HG02798 (cell line): ENCODE data around the gene KIAA0232.
"Not testable (repeated sequence)": the region's sequence is repeated elsewhere in the genome, so short reads cannot be mapped to it uniquely, and the experiment has no call there.

Source experiments
- ATAC-seq: cut with Tn5 transposase; IDR thresholded peaks from one replicate; pipeline ENCODE4 v1.9.1; 2021; ENCODE audit warnings: mild to moderate bottlenecking; ENCODE audit not compliant: unreplicated experiment, poor library complexity

The KIAA0232 gene

DNA sequence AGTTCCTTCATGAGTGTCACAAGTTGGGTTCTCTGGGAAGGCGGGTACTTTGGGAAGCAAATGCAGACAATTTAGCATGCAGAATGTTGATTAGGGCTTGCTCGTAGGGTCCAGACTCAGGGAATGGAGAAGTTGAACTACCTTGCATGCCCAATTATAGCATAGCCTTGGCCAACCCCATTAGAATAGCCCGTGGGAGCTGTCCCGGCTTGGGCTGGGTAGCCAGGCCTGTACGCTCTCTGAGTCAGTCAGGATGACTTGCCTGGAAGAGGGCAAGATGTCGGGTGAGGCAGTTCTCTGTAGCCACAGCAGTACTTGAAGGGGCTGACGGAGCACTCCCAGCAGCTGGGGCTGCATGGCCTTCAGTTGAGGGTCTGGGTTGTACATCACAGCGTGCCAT lies 19.5 kb downstream of the KIAA0232 start:
- ATAC-seq, result no peak

DNA sequence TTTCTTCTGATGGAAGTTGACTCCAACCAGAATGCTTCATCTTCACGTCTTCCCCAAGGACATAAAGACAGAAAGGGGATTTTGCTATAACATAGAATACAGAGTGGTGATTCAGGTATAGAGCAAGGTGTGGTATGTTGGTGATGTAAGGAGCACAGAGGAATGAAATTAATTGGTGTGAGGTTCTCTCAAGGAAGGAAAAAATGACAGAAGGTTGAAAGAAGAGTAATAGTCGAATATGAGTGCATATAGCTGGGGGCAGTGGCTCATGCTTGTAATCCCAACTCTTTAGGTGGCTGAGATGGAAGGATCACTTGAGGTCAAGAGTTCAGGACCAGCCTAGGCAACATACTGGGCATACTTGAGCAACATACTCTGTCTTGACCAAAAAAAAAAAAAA lies 20.1 kb downstream of the KIAA0232 start:
- no peak for ATAC-seq

DNA sequence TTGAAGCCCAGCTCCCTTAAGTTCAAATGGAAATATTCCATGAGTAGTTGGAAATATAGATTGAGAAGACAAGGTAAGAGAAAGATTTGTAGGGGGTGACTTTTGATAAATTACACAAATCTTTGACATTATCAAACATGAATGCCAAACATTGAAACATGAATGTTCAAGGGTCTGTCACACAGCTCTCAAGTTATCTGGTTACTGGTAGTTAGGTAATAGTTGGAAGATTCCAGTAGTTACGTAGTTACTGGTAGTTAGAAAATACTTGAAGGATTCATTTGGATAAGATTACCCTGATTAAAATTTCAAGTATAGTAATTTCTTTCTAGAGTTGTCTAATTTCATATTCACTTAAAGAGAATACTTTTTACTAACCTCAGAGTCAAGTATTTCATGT lies 20.7 kb downstream of the KIAA0232 start:
- no peak for ATAC-seq

DNA sequence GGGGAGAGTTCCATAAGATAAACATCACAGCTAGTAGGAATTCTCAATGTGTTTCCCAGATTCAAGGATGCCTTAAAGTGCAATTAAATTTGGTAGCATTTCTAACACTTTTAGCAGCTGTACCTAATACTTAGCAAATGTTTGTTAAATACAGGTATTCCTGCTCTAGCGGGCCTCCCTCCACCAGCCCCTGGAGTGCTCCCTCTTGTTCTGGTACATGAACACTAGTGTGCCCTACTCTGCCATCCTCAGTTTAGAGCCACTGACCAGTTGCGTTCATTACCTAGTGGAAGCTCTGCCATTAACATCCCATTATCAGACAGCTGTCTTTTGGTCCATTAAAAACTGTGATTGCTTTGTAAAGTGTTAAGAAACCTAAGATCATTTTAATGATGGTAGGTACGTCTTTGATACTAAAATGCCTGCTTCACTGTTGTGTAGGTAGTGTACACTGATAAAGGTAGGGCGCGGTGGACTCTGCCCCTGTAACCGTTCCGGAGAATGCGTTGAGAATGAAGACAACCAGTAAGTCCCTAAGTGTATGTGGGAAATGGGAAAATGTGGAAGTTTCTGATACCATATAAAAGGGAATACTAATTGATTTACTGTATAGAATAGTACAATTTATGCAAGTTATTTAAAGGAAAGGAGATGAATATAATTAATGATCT lies 21.7 kb downstream of the KIAA0232 start:
- no peak for ATAC-seq

DNA sequence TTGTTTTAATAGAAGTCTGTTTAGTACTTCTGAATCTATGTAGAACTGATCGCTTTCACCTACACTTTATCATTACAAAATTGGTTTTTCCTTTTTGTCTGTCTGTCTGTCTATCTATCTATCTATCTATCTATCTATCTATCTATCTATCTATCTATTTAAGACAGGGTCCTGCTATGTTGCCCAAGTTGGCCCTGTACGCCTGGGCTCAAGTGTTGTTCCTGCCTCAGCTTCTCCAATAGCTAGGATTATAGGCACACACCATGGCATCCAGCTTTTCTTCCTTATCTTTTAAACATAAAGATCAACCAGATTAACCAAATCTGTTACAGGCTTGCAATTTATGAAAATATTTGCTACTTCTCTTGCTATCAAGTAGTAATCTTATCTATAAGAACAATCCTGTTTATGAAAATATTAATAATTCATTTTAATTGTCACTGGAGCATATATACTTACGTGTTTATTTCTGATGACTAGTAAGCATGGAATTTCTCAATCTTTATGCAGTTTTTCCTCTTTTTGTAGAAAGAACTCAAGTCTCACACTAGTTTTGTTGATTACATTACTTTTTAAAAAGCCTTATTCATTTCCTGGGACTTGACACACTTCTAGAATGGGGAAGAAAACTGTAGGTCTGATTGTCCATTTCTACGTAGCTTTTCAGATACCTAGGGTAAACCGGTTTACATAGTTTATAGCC lies 24.5 kb downstream of the KIAA0232 start:
- no peak for ATAC-seq

DNA sequence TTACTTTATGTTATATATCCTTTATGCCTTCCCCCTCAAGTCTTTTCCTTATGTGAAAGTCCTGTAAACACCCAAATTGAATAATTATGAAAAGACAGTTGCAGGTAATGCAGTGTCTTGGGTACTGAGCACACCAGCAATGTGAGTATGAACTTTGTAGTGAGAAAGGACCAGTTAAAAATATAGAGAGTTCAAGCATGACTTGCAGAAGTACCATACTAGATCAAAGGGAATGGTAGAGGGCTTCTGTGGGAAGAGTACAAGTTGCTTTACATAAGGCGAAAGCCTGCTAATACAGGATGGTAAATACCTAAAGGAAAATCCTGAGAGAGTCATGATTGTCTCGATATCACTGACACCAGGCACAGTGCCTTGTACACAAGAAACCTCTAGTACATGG lies 25.7 kb downstream of the KIAA0232 start:
- no peak for ATAC-seq

DNA sequence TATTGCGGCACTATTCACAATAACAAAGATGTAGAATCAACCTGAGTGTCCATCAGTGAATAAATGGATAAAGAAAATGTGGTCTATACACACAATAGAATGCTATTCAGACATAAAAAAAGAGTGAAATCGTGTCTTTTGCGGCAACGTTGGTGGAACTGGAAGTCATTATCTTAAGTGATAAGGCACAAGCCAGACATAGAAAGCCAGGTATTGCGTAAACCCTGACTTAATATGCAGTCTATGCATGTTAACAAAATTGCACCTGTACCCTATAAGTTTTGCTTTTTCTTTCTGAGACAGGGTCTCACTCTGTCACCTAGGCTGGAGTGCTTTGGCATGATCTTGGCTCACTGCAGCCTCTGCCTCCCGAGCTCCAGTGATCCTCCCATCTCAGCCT lies 28.6 kb downstream of the KIAA0232 start:
- no peak for ATAC-seq

DNA sequence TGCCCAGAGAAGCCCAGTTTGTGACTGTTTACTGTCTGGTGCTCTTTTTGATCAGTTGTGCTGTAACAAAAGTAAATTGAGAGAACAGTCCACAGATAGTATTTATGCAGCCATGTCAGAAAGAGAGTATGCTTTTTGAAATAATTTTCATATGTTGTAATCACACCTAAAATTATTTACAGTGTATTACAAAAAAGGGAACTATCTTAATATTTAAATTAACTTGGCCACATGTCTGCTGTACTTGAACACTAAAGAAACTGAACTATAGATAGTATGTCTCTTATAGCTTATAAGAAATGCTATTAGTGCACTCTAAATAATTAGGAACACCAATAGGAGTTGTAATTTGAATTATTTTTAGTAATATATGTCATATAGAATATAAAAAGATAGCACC lies 30.2 kb downstream of the KIAA0232 start:
- no peak for ATAC-seq

DNA sequence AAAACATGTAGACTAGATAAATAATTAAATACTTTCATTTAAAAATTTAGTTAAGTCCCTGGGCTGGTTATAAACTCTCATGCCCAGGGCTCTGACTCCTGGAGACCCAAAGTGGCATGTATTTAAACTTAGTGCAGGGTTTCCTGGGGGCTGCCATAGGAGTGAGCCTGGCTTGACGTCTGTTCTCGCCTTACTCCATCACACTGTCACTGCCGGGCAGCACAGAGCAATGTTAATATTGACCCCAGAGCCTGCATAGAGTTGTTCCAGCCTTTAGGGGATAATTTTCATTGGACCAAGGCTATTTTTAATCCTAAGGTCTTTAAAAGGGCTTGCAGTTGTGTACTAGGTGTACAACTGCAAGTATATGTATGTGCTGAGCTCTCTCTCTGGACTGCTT lies 31.2 kb downstream of the KIAA0232 start:
- ATAC-seq, result no peak

DNA sequence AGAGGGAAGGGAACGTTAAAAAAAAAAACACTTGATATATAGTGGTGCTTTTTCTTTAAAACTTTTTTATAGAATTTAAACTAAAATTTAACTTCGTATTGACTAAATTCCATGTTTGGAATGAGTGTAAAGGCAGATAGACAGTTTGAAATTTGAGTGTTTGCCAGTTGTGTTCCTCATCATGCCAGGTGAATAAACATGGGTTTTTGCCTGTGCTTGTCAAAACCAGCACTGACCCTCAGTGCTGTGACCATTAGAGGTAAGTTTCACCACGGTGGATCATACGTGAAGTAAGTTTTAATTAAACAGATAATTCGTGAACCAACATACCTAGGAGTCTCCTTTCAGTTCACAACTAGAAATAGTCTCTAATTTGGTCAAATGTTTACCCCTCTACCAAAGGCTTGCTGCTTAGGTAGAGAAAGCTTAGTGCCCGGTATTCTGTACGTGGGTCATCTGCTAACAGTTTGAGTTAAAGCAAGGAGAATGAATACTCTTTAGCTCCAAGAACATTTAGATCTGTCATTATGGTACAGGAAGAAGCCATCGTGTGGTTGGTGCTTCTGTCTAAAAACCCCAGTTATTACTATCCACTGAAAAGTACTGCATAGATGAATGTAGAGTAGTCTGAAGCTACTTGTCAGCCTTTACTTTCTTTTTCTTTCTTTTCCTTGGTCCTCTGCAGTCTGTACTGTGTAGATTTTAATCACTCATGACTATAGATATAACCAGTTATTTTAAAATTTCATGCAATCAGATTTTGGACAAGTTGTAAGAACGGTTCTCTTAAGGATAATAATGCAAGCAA lies 32.7 kb downstream of the KIAA0232 start:
- no peak for ATAC-seq

DNA sequence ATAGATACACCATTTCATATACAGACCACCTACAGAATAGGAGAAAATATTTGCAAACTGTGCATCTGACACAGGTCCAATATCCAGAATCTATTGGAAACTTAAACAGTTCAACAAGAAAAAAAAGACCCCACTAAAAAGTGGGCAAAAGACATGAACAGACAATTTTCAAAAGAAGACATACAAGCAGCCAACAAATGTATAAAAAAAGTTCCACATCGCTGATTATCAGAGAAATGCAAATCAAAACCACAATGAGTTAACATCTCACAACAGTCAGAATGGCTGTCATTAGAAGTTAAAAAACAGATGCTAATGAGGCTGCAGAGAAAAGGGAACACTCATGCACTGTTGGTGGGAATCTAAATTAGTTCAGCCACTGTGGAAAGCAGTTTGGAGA lies 36.8 kb downstream of the KIAA0232 start:
- no peak for ATAC-seq

DNA sequence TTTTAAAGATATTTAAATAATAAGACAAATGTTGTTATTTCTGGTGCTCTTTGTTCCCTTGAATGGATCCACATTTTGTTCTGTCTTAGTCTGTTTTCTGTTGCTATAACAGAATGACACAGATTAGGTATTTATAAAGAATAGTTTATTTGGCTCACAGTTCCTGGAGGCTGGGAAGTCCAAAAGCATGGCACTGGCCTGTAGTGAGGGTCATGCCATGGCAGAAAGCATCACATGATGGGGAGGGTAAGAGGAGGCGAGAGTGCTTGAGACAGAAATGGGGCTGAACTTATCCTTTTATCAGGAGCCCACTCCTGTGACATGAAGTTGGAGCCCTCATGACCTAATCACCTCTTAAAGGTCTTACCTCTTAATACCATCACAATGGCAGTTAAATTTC lies 38.2 kb downstream of the KIAA0232 start:
- ATAC-seq, result no peak

DNA sequence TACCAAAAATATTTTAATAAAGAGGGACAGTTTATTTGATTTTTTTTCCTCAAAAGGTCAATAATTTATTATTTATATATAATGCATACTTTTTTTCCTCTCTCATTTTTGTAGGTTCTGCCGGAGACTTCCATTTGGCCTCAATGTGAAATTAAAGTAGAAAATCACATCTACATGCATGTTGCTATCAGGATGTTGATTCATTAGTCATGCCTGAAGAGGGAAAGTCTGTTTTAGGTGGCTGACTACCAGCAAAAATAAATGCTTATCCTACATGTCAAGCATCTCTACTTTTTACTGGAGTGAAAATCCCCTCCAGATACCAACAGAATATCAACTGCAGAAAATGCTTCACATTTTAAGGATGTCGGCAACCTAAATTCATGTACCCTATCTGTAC lies 41.5 kb downstream of the KIAA0232 start:
- ATAC-seq, result no peak

DNA sequence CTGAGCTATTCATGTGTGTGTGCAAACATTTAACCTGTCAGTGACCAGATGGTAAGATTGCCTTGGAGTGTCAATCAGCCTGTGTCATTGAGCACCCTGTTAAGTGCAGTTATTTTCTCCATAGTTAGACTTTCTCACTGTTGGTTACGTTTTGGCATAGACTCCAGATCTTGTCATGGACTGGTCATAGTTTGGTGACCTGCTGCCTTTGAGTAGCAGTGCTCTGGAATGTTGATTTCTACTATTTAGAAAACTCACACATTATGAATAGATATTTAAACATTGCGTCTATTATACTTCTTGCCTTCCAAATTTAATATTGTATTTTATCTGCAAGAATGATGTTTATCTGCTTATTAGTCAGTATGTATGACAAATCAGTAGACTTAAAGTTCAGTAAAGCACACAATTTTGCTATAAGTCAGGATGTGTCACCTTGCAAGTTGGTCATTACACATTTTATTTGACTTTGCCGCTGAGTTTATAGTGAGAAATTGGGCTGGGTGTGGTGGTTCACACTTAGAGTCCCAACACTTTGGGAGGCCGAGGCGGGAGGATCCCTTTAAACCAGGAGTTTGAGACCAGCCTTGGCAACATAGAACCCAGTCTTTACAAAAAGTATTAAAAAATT lies 42.4 kb downstream of the KIAA0232 start:
- ATAC-seq, result no peak

DNA sequence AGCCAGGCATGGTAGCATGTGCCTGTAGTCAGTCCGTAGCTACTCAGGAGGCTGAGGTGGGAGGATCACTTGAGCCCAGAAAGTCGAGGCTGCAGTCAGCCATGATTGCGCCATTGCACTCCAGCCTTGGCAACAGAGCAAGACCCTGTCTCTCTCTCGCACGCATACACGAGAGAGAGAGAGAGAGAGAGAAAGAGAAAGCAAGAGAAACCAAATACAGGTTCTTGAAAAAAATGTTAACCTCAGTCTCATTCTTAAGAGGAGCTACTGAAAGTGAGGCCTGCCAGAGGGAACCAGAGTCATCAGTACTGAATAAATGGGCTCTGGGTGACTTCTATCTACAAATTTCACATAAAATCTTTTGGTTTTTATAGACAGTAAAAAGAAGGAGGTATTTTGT lies 42.9 kb downstream of the KIAA0232 start:
- no peak for ATAC-seq

DNA sequence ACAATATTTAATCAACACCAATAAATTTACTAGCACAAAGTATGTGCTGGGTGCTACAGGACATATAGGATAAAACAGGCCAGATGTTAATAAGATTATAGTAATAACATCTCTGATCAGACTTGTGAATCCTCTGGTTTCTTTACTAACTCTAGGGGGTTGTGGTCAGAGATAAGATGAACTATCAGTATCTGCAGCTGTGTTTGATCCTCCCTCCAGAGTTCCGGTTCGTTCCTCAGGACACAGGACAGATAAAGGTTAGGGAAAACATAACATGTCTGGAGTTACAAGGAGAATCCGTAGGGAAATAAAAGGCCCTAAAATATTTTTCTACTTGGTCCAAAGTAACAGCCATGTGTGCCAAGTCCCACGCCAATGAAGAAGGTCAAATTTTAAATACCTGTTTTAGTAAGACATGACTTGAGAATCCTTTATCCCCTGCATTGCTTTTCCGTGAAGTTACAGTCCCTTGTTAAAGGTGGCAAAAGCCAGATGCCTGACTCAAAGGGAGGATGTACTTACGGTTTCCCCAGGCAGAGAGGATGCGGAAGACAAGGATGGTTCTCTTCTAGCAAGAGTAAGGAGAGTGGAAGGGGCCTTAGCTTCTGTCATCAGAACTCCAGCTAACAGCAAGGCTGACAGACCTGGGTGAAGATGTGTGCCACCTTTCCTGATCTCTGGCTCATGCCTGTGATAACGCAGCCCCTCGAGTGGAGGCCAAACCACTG lies 44.4 kb downstream of the KIAA0232 start:
- ATAC-seq, result no peak

DNA sequence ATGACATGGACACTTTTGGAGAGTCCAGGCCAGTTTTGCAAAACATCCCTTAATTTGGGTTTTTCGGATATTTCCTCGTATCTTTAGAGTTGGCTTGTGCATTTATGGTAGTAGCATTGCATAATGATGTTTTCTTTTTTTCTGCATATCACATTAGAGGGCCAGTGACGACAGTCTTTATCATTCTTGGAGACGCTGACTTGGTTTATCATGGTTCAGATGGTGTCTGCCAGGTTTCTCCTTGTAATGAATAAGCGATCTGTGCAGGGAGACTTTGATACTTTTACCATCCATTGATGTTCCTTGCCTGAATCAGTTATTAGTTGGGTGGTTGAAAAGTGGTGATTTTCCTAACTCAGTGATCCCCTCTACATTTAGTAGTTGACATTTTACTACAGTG lies 46.6 kb downstream of the KIAA0232 start:
- ATAC-seq, result no peak

DNA sequence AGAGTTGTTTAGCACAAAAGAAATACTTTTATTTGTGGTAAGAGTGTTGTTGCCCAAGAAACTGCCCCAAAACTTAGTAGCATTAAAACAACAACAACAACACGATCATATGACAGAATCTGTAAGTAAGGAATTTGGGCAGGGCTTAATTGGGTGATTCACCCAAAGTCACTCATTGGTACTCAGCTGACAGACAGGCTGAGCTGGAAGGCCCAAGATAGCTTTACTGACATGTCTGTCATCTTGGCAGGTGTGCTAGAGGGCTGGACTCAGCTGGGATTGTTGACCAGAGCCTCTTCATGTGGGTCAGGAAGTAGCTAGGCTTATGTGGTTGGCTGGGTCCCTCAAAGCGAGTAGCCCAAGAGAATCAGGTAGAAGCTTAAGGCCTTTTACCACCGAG lies 52.3 kb downstream of the KIAA0232 start:
- ATAC-seq, result no peak

DNA sequence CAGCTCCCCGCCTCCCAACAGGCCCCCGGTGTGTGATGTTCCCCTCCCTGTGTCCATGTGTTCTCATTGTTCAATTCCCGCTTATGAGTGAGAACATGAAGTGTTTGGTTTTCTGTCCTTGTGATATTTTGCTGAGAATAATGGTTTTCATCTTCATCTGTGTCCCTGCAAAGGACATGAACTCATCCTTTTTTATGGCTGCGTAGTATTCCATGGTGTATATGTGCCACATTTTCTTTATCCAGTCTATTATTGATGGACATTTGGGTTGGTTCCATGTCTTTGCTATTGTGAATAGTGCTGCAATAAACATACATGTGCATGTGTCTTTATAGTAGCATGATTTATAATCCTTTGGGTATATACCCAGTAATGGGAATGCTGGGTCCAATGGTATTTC lies 53.1 kb downstream of the KIAA0232 start:
- not testable (repeated sequence) for ATAC-seq

DNA sequence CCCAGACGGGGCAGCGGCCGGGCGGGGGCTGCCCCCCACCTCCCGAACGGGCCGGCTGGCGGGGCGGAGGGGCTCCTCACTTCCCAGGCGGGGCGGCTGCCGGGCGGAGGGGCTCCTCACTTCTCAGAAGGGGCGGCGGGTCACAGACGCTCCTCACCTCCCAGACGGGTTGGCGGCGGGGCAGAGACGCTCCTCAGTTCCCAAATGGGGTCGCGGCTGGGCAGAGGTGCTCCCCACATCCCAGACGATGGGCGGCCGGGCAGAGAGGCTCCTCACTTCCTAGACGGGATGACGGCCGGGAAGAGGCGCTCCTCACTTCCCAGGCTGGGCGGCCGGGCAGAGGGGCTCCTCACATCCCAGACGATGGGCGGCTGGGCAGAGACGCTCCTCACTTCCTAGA lies 54.6 kb downstream of the KIAA0232 start:
- ATAC-seq, result not testable (repeated sequence)
